Glomerular endothelial cell (primary cell): ENCODE data around the gene MST1R. TPM values are rescaled to one million over a fixed set of nuclear protein-coding genes. Genes with fewer than 3 reads are reported as not detected.
"Not testable (repeated sequence)": the region's sequence is repeated elsewhere in the genome, so short reads cannot be mapped to it uniquely, and the experiment has no call there.

Experiments used
- DNase-seq: peaks from one replicate; pipeline ENCODE4 v3.0.0-alpha.2; 2011; ENCODE audit warnings: low read depth, low spot score; ENCODE audit errors: extremely low read depth
- total RNA-seq: library from RNA; depleted of rRNA; stranded (reverse); fragments of >200 nt; gene quantifications from 2 replicates; pipeline ENCODE4 v1.2.3, GENCODE V29; 2015

Gene MST1R
- total RNA-seq, 1 donor from 2014 or later = 0.18 TPM

GRCh38 chr3:49912881-49913281 lies 9.2 kb upstream of the MST1R start:
- DNase-seq = no peak

- DNase-seq = no peak
Observed at GRCh38 chr3:49911611-49912010, 7.9 kb upstream of the MST1R start.

GRCh38 chr3:49911124-49911420 lies 7.4 kb upstream of the MST1R start:
- no peak for DNase-seq

GRCh38 chr3:49910409-49911123 lies 6.9 kb upstream of the MST1R start:
- no peak for DNase-seq

GRCh38 chr3:49908373-49909199 lies 4.9 kb upstream of the MST1R start:
- no peak for DNase-seq

GRCh38 chr3:49906073-49906743 lies 2.5 kb upstream of the MST1R start:
- no peak for DNase-seq

- not testable (repeated sequence) for DNase-seq
Observed at GRCh38 chr3:49904448-49904847, 775 bp upstream of the MST1R start.

GRCh38 chr3:49902511-49903345 lies 945 bp downstream of the MST1R start:
- DNase-seq = no peak

- DNase-seq = no peak
Observed at GRCh38 chr3:49901366-49902339, 2.0 kb downstream of the MST1R start.

GRCh38 chr3:49900491-49901153 lies 3.1 kb downstream of the MST1R start:
- DNase-seq = no peak

- no peak for DNase-seq
Observed at GRCh38 chr3:49899815-49900214, 3.9 kb downstream of the MST1R start.

- DNase-seq = no peak
Observed at GRCh38 chr3:49898991-49899390, 4.7 kb downstream of the MST1R start.

- no peak for DNase-seq
Observed at GRCh38 chr3:49896345-49896744, 7.3 kb downstream of the MST1R start.

- no peak for DNase-seq
Observed at GRCh38 chr3:49895791-49896190, 7.9 kb downstream of the MST1R start.

- DNase-seq = no peak
Observed at GRCh38 chr3:49889296-49889695, 14.4 kb downstream of the MST1R start.

GRCh38 chr3:49886922-49887265 lies 16.8 kb downstream of the MST1R start:
- DNase-seq = no peak

GRCh38 chr3:49883998-49884397 lies 19.7 kb downstream of the MST1R start:
- no peak for DNase-seq

- DNase-seq = no peak
Observed at GRCh38 chr3:49882166-49882565, 21.5 kb downstream of the MST1R start.

- DNase-seq = no peak
Observed at GRCh38 chr3:49880581-49881315, 22.9 kb downstream of the MST1R start.
